ENCODE data around the gene DSE.

The DSE gene

GRCh38 chr6:116476002-116476678 lies 105.4 kb downstream of the DSE start:
- peak; percentile 31 for DNase-seq (ENCODE audit: low spot score)

- DNase-seq (ENCODE audit: low spot score): no peak
These were observed 112.0 kb downstream of the DSE start for GRCh38 chr6:116482780-116483179.

GRCh38 chr6:116483616-116484015 lies 112.9 kb downstream of the DSE start:
- DNase-seq (ENCODE audit: low spot score): no peak

- DNase-seq (ENCODE audit: low spot score): no peak
These were observed 114.9 kb downstream of the DSE start for GRCh38 chr6:116485559-116486184.

GRCh38 chr6:116491610-116492330 lies 121.0 kb downstream of the DSE start:
- DNase-seq (ENCODE audit: low spot score): no peak

- no peak for DNase-seq (ENCODE audit: low spot score)
These were observed 121.8 kb downstream of the DSE start for GRCh38 chr6:116492331-116493067.

Measured in CD4-positive, alpha-beta T cell treated with Interleukin-6 at 100 ng/mL for 8 hours (primary cell).